ENCODE measurements around the gene SLC10A1. TPM values are rescaled to one million over a fixed set of nuclear protein-coding genes. Genes with fewer than 3 reads are reported as not detected.
A peak's percentile ranks its signal among the peaks of the same experiment; 100 is the strongest.

Gene SLC10A1
- total and polyA plus RNA-seq, 2 donors (not counting 1 experiment from before 2014, with no cell fraction given), result not detected

DNA sequence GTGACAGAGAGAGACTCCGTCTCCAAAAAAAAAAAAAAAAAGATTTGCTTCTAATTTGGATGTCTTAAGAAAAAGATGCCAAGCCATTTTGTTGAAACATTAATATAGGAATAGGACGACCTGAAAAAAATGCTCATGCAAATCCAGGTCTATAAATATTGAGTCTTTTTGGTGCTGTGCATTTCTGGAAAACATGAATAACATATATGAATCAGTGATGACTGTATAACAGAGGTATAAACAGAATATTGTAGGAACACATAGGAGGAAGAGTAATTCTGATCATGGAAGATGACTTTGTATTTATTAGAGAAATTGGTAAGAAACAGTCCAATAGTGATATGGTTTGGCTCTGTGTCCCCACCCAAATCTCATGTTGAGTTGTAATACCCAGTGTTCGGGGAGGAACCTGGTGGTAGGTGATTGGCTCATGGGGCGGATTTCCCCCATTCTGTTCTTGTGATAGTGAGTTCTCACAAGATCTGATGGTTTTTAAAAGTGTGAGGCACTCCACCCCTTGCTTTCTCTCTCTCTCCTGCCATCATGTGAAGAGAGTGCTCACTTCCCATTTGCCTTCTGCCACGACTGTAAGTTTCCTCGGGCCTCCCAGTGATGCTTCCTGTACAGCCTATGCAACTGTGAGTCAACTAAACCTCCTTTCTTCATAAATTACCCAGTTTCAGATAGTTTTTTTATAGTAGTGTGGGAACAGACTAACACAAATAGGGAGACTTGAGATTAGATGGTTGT lies 33.1 kb downstream of the SLC10A1 start:
- peaks cover 13% of the 10 kb centered on the region for H4K20me1 ChIP-seq (ENCODE audit: control insufficient read depth, insufficient read depth, low read length, poor library complexity, severe bottlenecking)
- H3K27ac Mint-ChIP-seq, result no peak overlapping the region
- POLR2A ChIA-PET, result no interaction called here

DNA sequence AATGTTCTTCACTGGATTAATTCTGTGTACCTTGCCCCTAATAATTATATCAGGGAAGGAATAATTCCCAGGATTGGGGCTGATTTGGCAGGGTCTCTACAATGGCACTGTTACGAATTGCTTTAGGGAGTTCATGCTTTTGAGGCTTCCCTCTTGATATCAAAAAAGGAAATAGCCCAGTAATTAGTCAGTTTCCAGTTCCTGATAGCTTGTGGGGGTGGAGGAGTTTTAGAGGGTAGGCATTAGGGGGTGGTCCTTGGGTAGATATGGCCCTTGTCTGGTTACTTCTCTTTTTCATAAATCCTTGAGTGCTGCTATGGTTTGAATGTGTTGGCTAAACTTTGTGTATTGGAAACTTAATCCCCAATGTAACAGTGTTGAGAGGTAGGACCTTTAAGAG lies 36.2 kb downstream of the SLC10A1 start:
- ChIA-PET POLR2A (no interaction called here), CTCF (no interaction called here)
- H3K9ac ChIP-seq (ENCODE audit: low read length), result no peak overlapping the region
- H3K4me2 ChIP-seq (replicated peaks; ENCODE audit: low read depth, low read length, poor library complexity, severe bottlenecking), result no peak overlapping the region
- ATAC-seq (ENCODE audit: low read depth) (no peak), DNase-seq (no peak)
- Mint-ChIP-seq H3K27ac (no peak overlapping the region), H3K4me3 (no peak overlapping the region), H3K4me1 (peaks cover 4% of the 10 kb centered on the region), H3K27me3 (no peaks in the 10 kb centered on the region), H3K9me3 (ENCODE audit: insufficient read depth) (no peaks in the 10 kb centered on the region)
- H2AFZ ChIP-seq (ENCODE audit: insufficient read depth, low read depth, low read length, poor library complexity, severe bottlenecking), result no peak overlapping the region
- TF ChIP-seq, protein P1, sequence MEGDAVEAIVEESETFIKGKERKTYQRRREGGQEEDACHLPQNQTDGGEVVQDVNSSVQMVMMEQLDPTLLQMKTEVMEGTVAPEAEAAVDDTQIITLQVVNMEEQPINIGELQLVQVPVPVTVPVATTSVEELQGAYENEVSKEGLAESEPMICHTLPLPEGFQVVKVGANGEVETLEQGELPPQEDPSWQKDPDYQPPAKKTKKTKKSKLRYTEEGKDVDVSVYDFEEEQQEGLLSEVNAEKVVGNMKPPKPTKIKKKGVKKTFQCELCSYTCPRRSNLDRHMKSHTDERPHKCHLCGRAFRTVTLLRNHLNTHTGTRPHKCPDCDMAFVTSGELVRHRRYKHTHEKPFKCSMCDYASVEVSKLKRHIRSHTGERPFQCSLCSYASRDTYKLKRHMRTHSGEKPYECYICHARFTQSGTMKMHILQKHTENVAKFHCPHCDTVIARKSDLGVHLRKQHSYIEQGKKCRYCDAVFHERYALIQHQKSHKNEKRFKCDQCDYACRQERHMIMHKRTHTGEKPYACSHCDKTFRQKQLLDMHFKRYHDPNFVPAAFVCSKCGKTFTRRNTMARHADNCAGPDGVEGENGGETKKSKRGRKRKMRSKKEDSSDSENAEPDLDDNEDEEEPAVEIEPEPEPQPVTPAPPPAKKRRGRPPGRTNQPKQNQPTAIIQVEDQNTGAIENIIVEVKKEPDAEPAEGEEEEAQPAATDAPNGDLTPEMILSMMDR (IDR thresholded peaks at IDR 0.05), result no peak
- no peaks in the 10 kb centered on the region for H3K4me1 ChIP-seq (ENCODE audit: control insufficient read depth in 2 of 2, insufficient read depth in 2 of 2, low read length in 2 of 2)
- no peak overlapping the region for H3K27ac ChIP-seq (ENCODE audit: low read length in 2 of 2)
- WGBS (ENCODE audit: insufficient coverage), result 89% methylated on average over 1 of the region's 1 CpG
- no peaks in the 10 kb centered on the region for H3K36me3 ChIP-seq (replicated peaks in 1 of 2; ENCODE audit: control extremely low read depth in 1 of 2, control insufficient read depth in 1 of 2, extremely low read depth in 1 of 2, insufficient read depth in 2 of 2, low read length in 1 of 2)
- no peak overlapping the region for H3K4me3 ChIP-seq (ENCODE audit: control extremely low read depth in 1 of 5, extremely low read depth in 1 of 5, insufficient read depth in 1 of 5, low read depth in 2 of 5, low read length in 4 of 5)
- no peaks in the 10 kb centered on the region for H3K9me3 ChIP-seq (ENCODE audit: control extremely low read depth in 1 of 3, control insufficient read depth in 2 of 3, insufficient read depth in 1 of 3, low read length in 2 of 3)
- no peaks in the 10 kb centered on the region for H3K79me2 ChIP-seq (ENCODE audit: control insufficient read depth, insufficient read depth, low read length)
- H3K27me3 ChIP-seq (replicated peaks in 1 of 4; ENCODE audit: control extremely low read depth in 1 of 4, control insufficient read depth in 3 of 4, insufficient read depth in 4 of 4, low read length in 3 of 4), result no peaks in the 10 kb centered on the region
- intact Hi-C loops (cut with micrococcal nuclease), result loop anchor here (10.0 kb wide), 1 partner anchor 1044 kb away; the partner anchor contains the start of gene MAP3K9
- no peaks in the 10 kb centered on the region for H4K20me1 ChIP-seq (ENCODE audit: control insufficient read depth, insufficient read depth, low read length, poor library complexity, severe bottlenecking)

More for the DNA sequence above, 33.1 kb downstream of the SLC10A1 start:
- Histone ChIP-seq H3K36me3 (replicated peaks in 1 of 2; ENCODE audit: control extremely low read depth in 1 of 2, control insufficient read depth in 1 of 2, extremely low read depth in 1 of 2, insufficient read depth in 2 of 2, low read length in 1 of 2) (peaks cover 4 to 10% of the 10 kb centered on the region in 2 experiments), H3K9ac (ENCODE audit: low read length) (no peak overlapping the region), H3K27ac (ENCODE audit: low read length in 2 of 2) (no peak overlapping the region), H3K27me3 (replicated peaks in 1 of 4; ENCODE audit: control extremely low read depth in 1 of 4, control insufficient read depth in 3 of 4, insufficient read depth in 4 of 4, low read length in 3 of 4) (no peaks in the 10 kb centered on the region), H3K4me2 (replicated peaks; ENCODE audit: low read depth, low read length, poor library complexity, severe bottlenecking) (no peak overlapping the region), H3K9me3 (ENCODE audit: control extremely low read depth in 1 of 3, control insufficient read depth in 2 of 3, insufficient read depth in 1 of 3, low read length in 2 of 3) (no peaks in the 10 kb centered on the region), H2AFZ (ENCODE audit: insufficient read depth, low read depth, low read length, poor library complexity, severe bottlenecking) (peak overlapping the region; percentile 12), H3K4me1 (ENCODE audit: control insufficient read depth in 2 of 2, insufficient read depth in 2 of 2, low read length in 2 of 2) (peaks cover 15 to 19% of the 10 kb centered on the region in 2 donors), H3K79me2 (ENCODE audit: control insufficient read depth, insufficient read depth, low read length) (peaks cover 23% of the 10 kb centered on the region), H3K4me3 (ENCODE audit: control extremely low read depth in 1 of 5, extremely low read depth in 1 of 5, insufficient read depth in 1 of 5, low read depth in 2 of 5, low read length in 4 of 5) (no peak overlapping the region)
- no peaks in the 10 kb centered on the region for H3K9me3 Mint-ChIP-seq (ENCODE audit: insufficient read depth)
- no peaks in the 10 kb centered on the region for H3K27me3 Mint-ChIP-seq
- peaks cover 29% of the 10 kb centered on the region for H3K4me1 Mint-ChIP-seq
- ATAC-seq (ENCODE audit: low read depth) (no peak), DNase-seq (no peak)
- intact Hi-C loops (cut with micrococcal nuclease), result loop anchor here (10.0 kb wide), 1 partner anchor 1041 kb away; the partner anchor contains the start of gene MAP3K9
- WGBS (ENCODE audit: insufficient coverage), result no CpG with 5 or more reads among the region's 6 CpGs
- TF ChIP-seq, protein P1 (IDR thresholded peaks at IDR 0.05), result no peak
- no peak for TF ChIP-seq EZH2 (IDR thresholded peaks at IDR 0.05; ENCODE audit: borderline replicate concordance, insufficient read depth, low read depth, low read length, poor library complexity, severe bottlenecking)
- H3K4me3 Mint-ChIP-seq, result no peak overlapping the region
- CTCF ChIA-PET, result interaction anchor here (0.7 kb wide), 1 partner anchor 156 kb away, joined by 3 read pairs; no protein-coding TSS in a partner anchor
